H54 (cell line): Measurements from ENCODE around the gene AIRE.

ENCODE experiments used
- DNase-seq: peaks from one replicate; pipeline ENCODE4 v3.0.0; 2011; ENCODE audit warnings: low spot score, mixed read lengths; ENCODE audit not compliant: insufficient read length
- FAIRE-seq: peaks from 3 replicates; lab custom pipeline; 2011; peaks lifted over from hg19 to GRCh38; lab: Jason Lieb, UNC
- POLR2A ChIP-seq: IDR thresholded peaks from 2 replicates; pipeline ENCODE4 v1.6.1; 2011; ENCODE audit warnings: low read depth, mild to moderate bottlenecking, low read length

The AIRE gene

GRCh38 chr21:44260791-44261631, 24.7 kb upstream of the AIRE start:
- no peak for FAIRE-seq
- no peak for DNase-seq
- TF ChIP-seq POLR2A: no peak

GRCh38 chr21:44261675-44262295, 23.9 kb upstream of the AIRE start, which contains the start of gene DNMT3L:
TSS of gene DNMT3L (minus strand) at chr21:44261897. CDS start at chr21:44261259, 638 bp downstream.
- TF ChIP-seq POLR2A: no peak
- FAIRE-seq: no peak

GRCh38 chr21:44262338-44263056, 23.2 kb upstream of the AIRE start:
- DNase-seq: no peak
- FAIRE-seq: no peak
- TF ChIP-seq POLR2A: no peak

More at GRCh38 chr21:44261675-44262295, 23.9 kb upstream of the AIRE start, which contains the start of gene DNMT3L:
- no peak for DNase-seq

- FAIRE-seq (no peak), DNase-seq (no peak)
- no peak for TF ChIP-seq POLR2A
These were observed 22.4 kb upstream of the AIRE start for GRCh38 chr21:44263221-44263760.

- TF ChIP-seq POLR2A: no peak
- DNase-seq (no peak), FAIRE-seq (no peak)
These were observed 21.9 kb upstream of the AIRE start for GRCh38 chr21:44263768-44264167.

- FAIRE-seq: no peak
- DNase-seq: no peak
- TF ChIP-seq POLR2A: no peak
These were observed 19.9 kb upstream of the AIRE start for GRCh38 chr21:44265734-44266270.

- FAIRE-seq (no peak), DNase-seq (no peak)
- TF ChIP-seq POLR2A: no peak
These were observed 18.0 kb upstream of the AIRE start for GRCh38 chr21:44267655-44268142.

- FAIRE-seq (no peak), DNase-seq (no peak)
- no peak for TF ChIP-seq POLR2A
These were observed 16.6 kb upstream of the AIRE start for GRCh38 chr21:44269090-44269489.

GRCh38 chr21:44271558-44272283, 14.0 kb upstream of the AIRE start:
- DNase-seq: no peak
- no peak for TF ChIP-seq POLR2A
- FAIRE-seq: no peak

- DNase-seq: no peak
- TF ChIP-seq POLR2A: no peak
- FAIRE-seq: no peak
These were observed 13.3 kb upstream of the AIRE start for GRCh38 chr21:44272284-44272858.

GRCh38 chr21:44273046-44273445, 12.6 kb upstream of the AIRE start:
- FAIRE-seq (no peak), DNase-seq (no peak)
- TF ChIP-seq POLR2A: no peak

- FAIRE-seq: no peak
- no peak for DNase-seq
- TF ChIP-seq POLR2A: no peak
These were observed 10.6 kb upstream of the AIRE start for GRCh38 chr21:44275041-44275440.
